ENCODE data around the gene VTCN1. TPM values are rescaled to one million over a fixed set of nuclear protein-coding genes. Genes with fewer than 3 reads are reported as not detected.

VTCN1 gene
- total RNA-seq, 6 experiments from 2014 or later, result 0.28 to 0.89 (median 0.39) TPM; not detected in 1

GRCh38 chr1:117143871-117144270, 66.9 kb downstream of the VTCN1 start:
- H3K27me3 ChIP-seq, result no peaks in the 10 kb centered on the region
- DNase-seq (no peak), ATAC-seq (no peak)
- H3K9me3 ChIP-seq, result no peaks in the 10 kb centered on the region
- no peaks in the 10 kb centered on the region for H3K36me3 ChIP-seq
- H3K4me1 ChIP-seq, result no peaks in the 10 kb centered on the region
- TF ChIP-seq CTCF (IDR thresholded peaks at IDR 0.05), result no peak
- no peak for TF ChIP-seq POLR2A (IDR thresholded peaks at IDR 0.05)
- WGBS (ENCODE audit: insufficient coverage, low coverage, low lambda C conversion rate, missing lambda C conversion rate), result 65% methylated on average over 2 of the region's 3 CpGs
- no peak overlapping the region for H3K4me3 ChIP-seq
- intact Hi-C loops (cut with DNase I), result no loop called here
- H3K27ac ChIP-seq, result no peak overlapping the region

- Histone ChIP-seq H3K4me3 (no peak overlapping the region), H3K36me3 (no peaks in the 10 kb centered on the region), H3K27me3 (no peaks in the 10 kb centered on the region), H3K4me1 (no peaks in the 10 kb centered on the region), H3K27ac (no peak overlapping the region), H3K9me3 (no peaks in the 10 kb centered on the region)
- DNase-seq, result no peak
- no peak for ATAC-seq
- TF ChIP-seq CTCF (IDR thresholded peaks at IDR 0.05) (no peak), POLR2A (IDR thresholded peaks at IDR 0.05) (no peak)
- intact Hi-C loops (cut with DNase I), result no loop called here
These were observed 67.6 kb downstream of the VTCN1 start for GRCh38 chr1:117143172-117143571.

GRCh38 chr1:117142200-117142599, 68.5 kb downstream of the VTCN1 start:
- no peaks in the 10 kb centered on the region for H3K4me1 ChIP-seq
- intact Hi-C loops (cut with DNase I), result no loop called here

GRCh38 chr1:117138561-117138960, 72.2 kb downstream of the VTCN1 start:
- intact Hi-C loops (cut with DNase I), result no loop called here
- H3K9me3 ChIP-seq, result no peaks in the 10 kb centered on the region
- DNase-seq (no peak), ATAC-seq (no peak)
- H3K27ac ChIP-seq, result no peak overlapping the region
- H3K36me3 ChIP-seq, result no peaks in the 10 kb centered on the region
- WGBS (ENCODE audit: insufficient coverage, low coverage, low lambda C conversion rate, missing lambda C conversion rate), result 92% methylated on average over 1 of the region's 1 CpG
- H3K27me3 ChIP-seq, result no peaks in the 10 kb centered on the region
- no peaks in the 10 kb centered on the region for H3K4me1 ChIP-seq
- TF ChIP-seq CTCF (IDR thresholded peaks at IDR 0.05), result no peak
- no peak for TF ChIP-seq POLR2A (IDR thresholded peaks at IDR 0.05)
- H3K4me3 ChIP-seq, result no peak overlapping the region

More at GRCh38 chr1:117142200-117142599, 68.5 kb downstream of the VTCN1 start:
- WGBS (ENCODE audit: insufficient coverage, low coverage, low lambda C conversion rate, missing lambda C conversion rate), result 61% methylated on average over 2 of the region's 2 CpGs
- DNase-seq (no peak), ATAC-seq (no peak)
- Histone ChIP-seq H3K4me3 (no peak overlapping the region), H3K27me3 (no peaks in the 10 kb centered on the region), H3K36me3 (no peaks in the 10 kb centered on the region), H3K27ac (no peak overlapping the region), H3K9me3 (no peaks in the 10 kb centered on the region)
- TF ChIP-seq CTCF (IDR thresholded peaks at IDR 0.05), result no peak
- TF ChIP-seq POLR2A (IDR thresholded peaks at IDR 0.05), result no peak

- no peak overlapping the region for H3K27ac ChIP-seq
- ATAC-seq (no peak), DNase-seq (no peak)
- H3K36me3 ChIP-seq, result no peaks in the 10 kb centered on the region
- no peaks in the 10 kb centered on the region for H3K27me3 ChIP-seq
- no peaks in the 10 kb centered on the region for H3K9me3 ChIP-seq
- intact Hi-C loops (cut with DNase I), result no loop called here
- H3K4me3 ChIP-seq, result no peak overlapping the region
- TF ChIP-seq POLR2A (IDR thresholded peaks at IDR 0.05), result no peak
- no peak for TF ChIP-seq CTCF (IDR thresholded peaks at IDR 0.05)
- H3K4me1 ChIP-seq, result no peaks in the 10 kb centered on the region
- 88% methylated on average over 2 of the region's 3 CpGs for WGBS (ENCODE audit: insufficient coverage, low coverage, low lambda C conversion rate, missing lambda C conversion rate)
These were observed 72.6 kb downstream of the VTCN1 start for GRCh38 chr1:117138106-117138505.
